Liver (tissue), 9 donors: Measurements from ENCODE around the gene HES5. TPM values are rescaled to one million over a fixed set of nuclear protein-coding genes. Genes with fewer than 3 reads are reported as not detected.

ENCODE experiments used
- DNase-seq: peaks from one replicate; pipeline ENCODE4 v3.0.0-alpha.2; 2017; ENCODE audit warnings: low spot score
- H3K27ac ChIP-seq, 2 donors: one replicate each; pipeline ENCODE4 v1.7.0; 2013; ENCODE audit warnings: inconsistent platforms in 2 of 2, low read length in 2 of 2, control low read depth in 1 of 2, low read depth in 1 of 2, mild to moderate bottlenecking in 1 of 2
- H3K27me3 ChIP-seq, 4 donors: one replicate each; pipeline versions ENCODE4 v1.6.1 to v1.7.0; 2013; ENCODE audit warnings: low read length in 3 of 4, inconsistent platforms in 1 of 4, mild to moderate bottlenecking in 1 of 4, moderate library complexity in 1 of 4; ENCODE audit not compliant: control insufficient read depth in 4 of 4, insufficient read depth in 4 of 4
- H3K36me3 ChIP-seq, 4 donors: one replicate each; pipeline versions ENCODE4 v1.6.1 to v1.7.0; 2013; ENCODE audit warnings: low read length in 3 of 4, mild to moderate bottlenecking in 3 of 4, low read depth in 1 of 4, moderate library complexity in 1 of 4; ENCODE audit not compliant: control insufficient read depth in 4 of 4, insufficient read depth in 3 of 4
- H3K4me1 ChIP-seq, 4 donors: one replicate each; pipeline versions ENCODE4 v1.6.1 to v1.7.0; 2013; ENCODE audit warnings: low read length in 3 of 4, mild to moderate bottlenecking in 3 of 4, moderate library complexity in 1 of 4; ENCODE audit not compliant: control insufficient read depth in 4 of 4, insufficient read depth in 4 of 4
- H3K4me3 ChIP-seq, 3 donors: one replicate each; pipeline versions ENCODE4 v1.6.1 to v1.7.0; 2013; ENCODE audit warnings: low read length in 3 of 3, control low read depth in 1 of 3, low read depth in 1 of 3, mild to moderate bottlenecking in 1 of 3
- H3K9ac ChIP-seq, 2 donors: one replicate each; pipeline ENCODE4 v1.7.0; 2013; ENCODE audit warnings: low read length in 2 of 2, mild to moderate bottlenecking in 2 of 2, moderate library complexity in 2 of 2, control low read depth in 1 of 2, low read depth in 1 of 2
- H3K9me3 ChIP-seq, 4 donors: one replicate each; pipeline versions ENCODE4 v1.6.1 to v1.7.0; 2013; ENCODE audit warnings: low read length in 3 of 4; ENCODE audit not compliant: control insufficient read depth in 4 of 4
- ATF3 ChIP-seq: IDR thresholded peaks from 2 replicates; pipeline ENCODE4 v1.6.1; 2016; ENCODE audit warnings: antibody characterized with exemption
- EGR1 ChIP-seq, 2 donors: IDR thresholded peaks; 2 replicates each; pipeline ENCODE4 v1.6.1; 2016 to 2018; ENCODE audit warnings: antibody characterized with exemption in 2 of 2, low read depth in 2 of 2
- FOXA2 ChIP-seq: IDR thresholded peaks from 2 replicates; pipeline ENCODE4 v1.6.1; 2016; ENCODE audit warnings: antibody characterized with exemption
- GABPA ChIP-seq, 2 donors: IDR thresholded peaks in 1 of 2; conservative IDR thresholded peaks in 1 of 2; 2 replicates each; pipeline ENCODE4 v1.6.1; 2016; ENCODE audit warnings: antibody characterized with exemption in 2 of 2, mild to moderate bottlenecking in 1 of 2, moderate library complexity in 1 of 2
- HNF4A ChIP-seq, 2 donors: conservative IDR thresholded peaks; 2 replicates each; pipeline ENCODE4 v1.6.1; 2016; ENCODE audit warnings: antibody characterized with exemption in 2 of 2, mild to moderate bottlenecking in 2 of 2
- JUND ChIP-seq, 2 donors: IDR thresholded peaks; 2 replicates each; pipeline ENCODE4 v1.6.1; 2016; ENCODE audit warnings: antibody characterized with exemption in 2 of 2
- NR2F2 ChIP-seq: IDR thresholded peaks from 2 replicates; pipeline ENCODE4 v1.6.1; 2016; ENCODE audit warnings: antibody characterized with exemption
- RAD21 ChIP-seq, 2 donors: IDR thresholded peaks; 2 replicates each; pipeline ENCODE4 v1.6.1; 2016; ENCODE audit warnings: antibody characterized with exemption in 2 of 2, mild to moderate bottlenecking in 2 of 2
- RXRA ChIP-seq, 2 donors: IDR thresholded peaks; 2 replicates each; pipeline ENCODE4 v1.6.1; 2017 to 2018; ENCODE audit warnings: antibody characterized with exemption in 2 of 2, mild to moderate bottlenecking in 1 of 2
- SP1 ChIP-seq: IDR thresholded peaks from 2 replicates; pipeline ENCODE4 v1.6.1; 2018; ENCODE audit warnings: antibody characterized with exemption, mild to moderate bottlenecking
- WGBS: extraction: QIAGEN DNeasy Blood & Tissue Kit; methylation state at CpG from one replicate; pipeline ENCODE4 v1.1.7; 2013; 5-methylcytosine and 5-hydroxymethylcytosine counted together
- polyA plus RNA-seq, 2 donors: library from polyadenylated mRNA; stranded (reverse) in 1 of 2; unstranded in 1 of 2; fragments of 200-250 nt in 1 of 2; fragments of >200 nt in 1 of 2; fragmentation: Nextera tagmentation in 1 of 2; extraction: Ambion mirVana in 1 of 2; gene quantifications; one replicate each; pipeline versions ENCODE4 v1.2.1 to v1.2.3, GENCODE V29; 2013 to 2015
- total RNA-seq, 2 donors: library from RNA; depleted of rRNA; stranded (reverse); fragments of >200 nt; gene quantifications; one replicate each; pipeline ENCODE4 v1.2.3, GENCODE V29; 2014
- TF ChIP-seq, protein P1 (sequence below): IDR thresholded peaks from 2 replicates; pipeline ENCODE4 v1.6.1; 2016; ENCODE audit warnings: antibody characterized with exemption, mild to moderate bottlenecking
- TF ChIP-seq, protein P2 (sequence below): IDR thresholded peaks from 2 replicates; pipeline ENCODE4 v1.6.1; 2016; ENCODE audit warnings: antibody characterized with exemption
- donor health status: healthy.
- donor health status: healthy.
- donor health status: healthy.
- donor health status: healthy.
- donor health status: healthy.

HES5 gene
- total and polyA plus RNA-seq, 4 donors = 0.08 to 0.93 TPM; not detected in 2

DNA sequence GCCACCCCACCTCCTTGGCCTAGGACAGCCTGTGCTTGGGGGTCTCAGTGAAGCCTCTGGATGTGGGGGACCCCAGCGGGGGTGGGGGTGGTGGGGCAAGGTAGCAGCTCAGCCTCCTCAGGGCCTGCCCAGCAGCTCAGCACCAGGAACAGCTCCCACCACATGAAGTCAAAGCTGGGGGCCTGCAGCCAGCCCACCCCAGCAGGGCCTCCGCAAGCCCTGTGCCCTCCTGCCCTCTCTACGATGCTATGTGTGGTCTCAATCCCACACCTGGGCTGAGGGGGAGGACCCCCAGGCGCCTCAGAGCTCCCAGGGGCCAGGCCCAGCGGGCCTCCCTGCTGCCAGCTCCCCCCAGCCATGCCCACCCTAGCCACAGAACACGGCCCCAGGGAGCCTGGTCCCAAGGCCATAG lies 22.3 kb downstream of the HES5 start:
- 95% methylated on average over 6 of the region's 6 CpGs for WGBS
- peaks cover 14 to 48% (median 25%) of the 10 kb centered on the region in 4 donors for H3K36me3 ChIP-seq
- peaks cover 0 to 24% (median 16%) of the 10 kb centered on the region in 4 donors for H3K4me1 ChIP-seq
- no peak overlapping the region for H3K4me3 ChIP-seq
- H3K9ac ChIP-seq = no peak overlapping the region
- no peak for DNase-seq
- H3K27me3 ChIP-seq = no peaks in the 10 kb centered on the region
- no peaks in the 10 kb centered on the region for H3K9me3 ChIP-seq
- H3K27ac ChIP-seq = no peak overlapping the region
- TF ChIP-seq RXRA (IDR thresholded peaks at IDR 0.05) = no peak
- TF ChIP-seq NR2F2 = no peak
- TF ChIP-seq EGR1 (IDR thresholded peaks at IDR 0.05; ENCODE audit: low read depth in 2 of 2) = no peak
- TF ChIP-seq, protein P1, sequence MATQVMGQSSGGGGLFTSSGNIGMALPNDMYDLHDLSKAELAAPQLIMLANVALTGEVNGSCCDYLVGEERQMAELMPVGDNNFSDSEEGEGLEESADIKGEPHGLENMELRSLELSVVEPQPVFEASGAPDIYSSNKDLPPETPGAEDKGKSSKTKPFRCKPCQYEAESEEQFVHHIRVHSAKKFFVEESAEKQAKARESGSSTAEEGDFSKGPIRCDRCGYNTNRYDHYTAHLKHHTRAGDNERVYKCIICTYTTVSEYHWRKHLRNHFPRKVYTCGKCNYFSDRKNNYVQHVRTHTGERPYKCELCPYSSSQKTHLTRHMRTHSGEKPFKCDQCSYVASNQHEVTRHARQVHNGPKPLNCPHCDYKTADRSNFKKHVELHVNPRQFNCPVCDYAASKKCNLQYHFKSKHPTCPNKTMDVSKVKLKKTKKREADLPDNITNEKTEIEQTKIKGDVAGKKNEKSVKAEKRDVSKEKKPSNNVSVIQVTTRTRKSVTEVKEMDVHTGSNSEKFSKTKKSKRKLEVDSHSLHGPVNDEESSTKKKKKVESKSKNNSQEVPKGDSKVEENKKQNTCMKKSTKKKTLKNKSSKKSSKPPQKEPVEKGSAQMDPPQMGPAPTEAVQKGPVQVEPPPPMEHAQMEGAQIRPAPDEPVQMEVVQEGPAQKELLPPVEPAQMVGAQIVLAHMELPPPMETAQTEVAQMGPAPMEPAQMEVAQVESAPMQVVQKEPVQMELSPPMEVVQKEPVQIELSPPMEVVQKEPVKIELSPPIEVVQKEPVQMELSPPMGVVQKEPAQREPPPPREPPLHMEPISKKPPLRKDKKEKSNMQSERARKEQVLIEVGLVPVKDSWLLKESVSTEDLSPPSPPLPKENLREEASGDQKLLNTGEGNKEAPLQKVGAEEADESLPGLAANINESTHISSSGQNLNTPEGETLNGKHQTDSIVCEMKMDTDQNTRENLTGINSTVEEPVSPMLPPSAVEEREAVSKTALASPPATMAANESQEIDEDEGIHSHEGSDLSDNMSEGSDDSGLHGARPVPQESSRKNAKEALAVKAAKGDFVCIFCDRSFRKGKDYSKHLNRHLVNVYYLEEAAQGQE = no peak

GRCh38 chr1:2506901-2507565 lies 23.0 kb downstream of the HES5 start:
- Histone ChIP-seq H3K27me3 (no peaks in the 10 kb centered on the region), H3K9me3 (no peaks in the 10 kb centered on the region), H3K4me1 (peaks cover 0 to 24% (median 16%) of the 10 kb centered on the region in 4 donors), H3K36me3 (peaks cover 13 to 41% (median 22%) of the 10 kb centered on the region in 4 donors), H3K4me3 (no peak overlapping the region), H3K27ac (no peak overlapping the region), H3K9ac (no peak overlapping the region)
- WGBS = 67% methylated on average over 15 of the region's 15 CpGs
- DNase-seq = no peak
- TF ChIP-seq FOXA2 = no peak
- peak in 1 of 2 donors; percentile 63 for TF ChIP-seq HNF4A (conservative IDR thresholded peaks at IDR 0.05)
- peak in 1 of 2 donors; percentile 34 for TF ChIP-seq RXRA (IDR thresholded peaks at IDR 0.05)
- TF ChIP-seq NR2F2 = peak; percentile 47
- TF ChIP-seq SP1 = no peak

DNA sequence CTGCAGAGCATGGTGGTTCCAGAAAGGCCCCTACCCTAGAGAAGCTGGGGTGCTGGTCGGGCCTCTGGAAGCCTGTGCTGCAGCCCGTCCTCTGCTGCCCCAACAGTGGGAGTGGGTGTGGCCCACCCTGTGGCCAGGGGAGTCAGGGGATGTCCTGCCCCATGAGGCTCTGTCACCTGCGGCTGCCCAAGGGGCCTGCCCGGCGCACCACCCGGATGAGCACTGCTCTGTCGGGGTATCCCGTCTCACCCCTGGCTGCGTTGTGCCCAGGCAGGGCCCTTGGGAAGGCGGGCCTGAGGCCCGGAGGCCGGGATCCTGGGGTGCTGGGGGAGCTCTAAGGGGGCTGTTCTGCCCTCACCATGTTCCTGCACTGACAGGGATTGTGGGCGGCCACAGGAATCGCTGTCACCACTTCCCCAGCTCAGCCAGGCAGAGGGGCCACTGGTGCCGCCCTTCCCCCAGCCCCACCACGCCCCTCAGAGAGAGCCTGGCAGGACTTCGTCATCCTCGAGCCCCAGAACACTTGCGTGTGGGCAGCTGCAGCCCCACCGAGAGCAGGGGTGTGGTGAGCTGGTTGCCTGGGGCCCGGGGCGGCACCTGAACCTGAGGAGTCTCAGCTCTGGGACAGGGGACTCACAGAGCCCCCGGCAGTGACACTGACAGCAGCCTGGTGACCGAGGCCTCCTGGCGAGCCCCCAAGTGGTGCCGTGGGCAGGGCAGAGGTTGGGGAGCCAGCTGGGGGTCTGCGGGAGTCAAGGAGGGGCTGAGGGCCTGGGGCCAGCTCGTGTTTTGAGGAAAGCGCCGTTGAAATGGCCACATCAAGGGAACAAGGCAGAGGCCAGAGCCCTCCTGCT lies 23.8 kb downstream of the HES5 start:
- 71% methylated on average over 30 of the region's 30 CpGs for WGBS
- H3K9ac ChIP-seq = no peak overlapping the region
- no peak for DNase-seq
- no peaks in the 10 kb centered on the region for H3K27me3 ChIP-seq
- TF ChIP-seq FOXA2 (no peak), ATF3 (no peak), HNF4A (conservative IDR thresholded peaks at IDR 0.05) (no peak), RAD21 (IDR thresholded peaks at IDR 0.05) (no peak), EGR1 (IDR thresholded peaks at IDR 0.05; ENCODE audit: low read depth in 2 of 2) (no peak), SP1 (no peak), JUND (IDR thresholded peaks at IDR 0.05) (no peak), GABPA (IDR thresholded peaks at IDR 0.05 in 1 of 2, conservative IDR thresholded peaks at IDR 0.05 in 1 of 2) (no peak)
- TF ChIP-seq, protein P2, sequence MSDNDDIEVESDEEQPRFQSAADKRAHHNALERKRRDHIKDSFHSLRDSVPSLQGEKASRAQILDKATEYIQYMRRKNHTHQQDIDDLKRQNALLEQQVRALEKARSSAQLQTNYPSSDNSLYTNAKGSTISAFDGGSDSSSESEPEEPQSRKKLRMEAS = no peak
- H3K27ac ChIP-seq = no peak overlapping the region
- no peak overlapping the region for H3K4me3 ChIP-seq
- peaks cover 8 to 33% (median 16%) of the 10 kb centered on the region in 4 donors for H3K36me3 ChIP-seq
- H3K4me1 ChIP-seq = peaks cover 0 to 24% (median 16%) of the 10 kb centered on the region in 4 donors
- H3K9me3 ChIP-seq = no peaks in the 10 kb centered on the region
